Panc1 (cell line): ENCODE measurements around the gene LTA4H.

Experiments
- POLR2AphosphoS5 ChIP-seq: IDR thresholded peaks from 2 replicates; pipeline ENCODE4 v1.6.1; 2012; ENCODE audit warnings: mild to moderate bottlenecking, low read depth, low read length, moderate library complexity
- TF ChIP-seq, protein P1 (sequence below): fragments of 450-650 bp; IDR thresholded peaks from 2 replicates; pipeline ENCODE4 v1.5.1; 2017; ENCODE audit warnings: mild to moderate bottlenecking
- TF ChIP-seq, protein P2 (sequence below), 2 experiments: IDR thresholded peaks; 2 replicates each; pipeline ENCODE4 v1.6.1; 2011 to 2012; ENCODE audit warnings: low read depth in 2 of 2, control low read depth in 1 of 2, low read length in 1 of 2, mild to moderate bottlenecking in 1 of 2, moderate library complexity in 1 of 2; ENCODE audit not compliant: insufficient read depth in 1 of 2

DNA sequence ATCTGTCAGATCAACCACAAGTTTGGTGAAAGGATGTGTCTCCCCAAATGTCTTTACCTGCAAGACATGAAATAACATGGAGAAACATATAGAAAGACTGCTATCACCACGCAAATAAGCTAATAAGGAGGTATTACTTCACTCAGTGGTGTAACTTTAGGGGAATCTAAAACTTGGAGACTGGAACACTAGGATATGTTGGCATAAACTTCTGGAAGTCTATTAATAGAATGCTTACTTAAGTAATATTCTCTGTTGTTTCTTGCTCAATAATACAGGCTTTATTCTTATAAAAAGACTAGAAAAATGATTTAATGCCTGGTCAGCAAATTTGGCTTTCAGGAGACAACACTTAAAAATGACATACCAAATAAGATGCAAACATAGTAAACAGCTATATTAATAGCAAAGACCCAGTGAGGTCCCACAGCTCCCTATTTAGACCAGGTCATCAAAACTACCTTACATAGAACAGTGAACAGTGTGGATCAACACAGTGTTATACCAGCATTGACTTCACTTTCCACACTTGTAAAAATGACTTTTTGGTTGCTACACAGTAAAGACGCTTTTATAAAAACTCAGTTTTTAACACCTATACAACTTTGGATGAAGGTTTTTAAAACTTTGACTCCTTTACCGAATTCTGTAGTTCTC lies 20.3 kb downstream of the LTA4H start:
- TF ChIP-seq, protein P1, sequence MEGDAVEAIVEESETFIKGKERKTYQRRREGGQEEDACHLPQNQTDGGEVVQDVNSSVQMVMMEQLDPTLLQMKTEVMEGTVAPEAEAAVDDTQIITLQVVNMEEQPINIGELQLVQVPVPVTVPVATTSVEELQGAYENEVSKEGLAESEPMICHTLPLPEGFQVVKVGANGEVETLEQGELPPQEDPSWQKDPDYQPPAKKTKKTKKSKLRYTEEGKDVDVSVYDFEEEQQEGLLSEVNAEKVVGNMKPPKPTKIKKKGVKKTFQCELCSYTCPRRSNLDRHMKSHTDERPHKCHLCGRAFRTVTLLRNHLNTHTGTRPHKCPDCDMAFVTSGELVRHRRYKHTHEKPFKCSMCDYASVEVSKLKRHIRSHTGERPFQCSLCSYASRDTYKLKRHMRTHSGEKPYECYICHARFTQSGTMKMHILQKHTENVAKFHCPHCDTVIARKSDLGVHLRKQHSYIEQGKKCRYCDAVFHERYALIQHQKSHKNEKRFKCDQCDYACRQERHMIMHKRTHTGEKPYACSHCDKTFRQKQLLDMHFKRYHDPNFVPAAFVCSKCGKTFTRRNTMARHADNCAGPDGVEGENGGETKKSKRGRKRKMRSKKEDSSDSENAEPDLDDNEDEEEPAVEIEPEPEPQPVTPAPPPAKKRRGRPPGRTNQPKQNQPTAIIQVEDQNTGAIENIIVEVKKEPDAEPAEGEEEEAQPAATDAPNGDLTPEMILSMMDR, result no peak
- no peak for TF ChIP-seq POLR2AphosphoS5
- TF ChIP-seq, protein P2, sequence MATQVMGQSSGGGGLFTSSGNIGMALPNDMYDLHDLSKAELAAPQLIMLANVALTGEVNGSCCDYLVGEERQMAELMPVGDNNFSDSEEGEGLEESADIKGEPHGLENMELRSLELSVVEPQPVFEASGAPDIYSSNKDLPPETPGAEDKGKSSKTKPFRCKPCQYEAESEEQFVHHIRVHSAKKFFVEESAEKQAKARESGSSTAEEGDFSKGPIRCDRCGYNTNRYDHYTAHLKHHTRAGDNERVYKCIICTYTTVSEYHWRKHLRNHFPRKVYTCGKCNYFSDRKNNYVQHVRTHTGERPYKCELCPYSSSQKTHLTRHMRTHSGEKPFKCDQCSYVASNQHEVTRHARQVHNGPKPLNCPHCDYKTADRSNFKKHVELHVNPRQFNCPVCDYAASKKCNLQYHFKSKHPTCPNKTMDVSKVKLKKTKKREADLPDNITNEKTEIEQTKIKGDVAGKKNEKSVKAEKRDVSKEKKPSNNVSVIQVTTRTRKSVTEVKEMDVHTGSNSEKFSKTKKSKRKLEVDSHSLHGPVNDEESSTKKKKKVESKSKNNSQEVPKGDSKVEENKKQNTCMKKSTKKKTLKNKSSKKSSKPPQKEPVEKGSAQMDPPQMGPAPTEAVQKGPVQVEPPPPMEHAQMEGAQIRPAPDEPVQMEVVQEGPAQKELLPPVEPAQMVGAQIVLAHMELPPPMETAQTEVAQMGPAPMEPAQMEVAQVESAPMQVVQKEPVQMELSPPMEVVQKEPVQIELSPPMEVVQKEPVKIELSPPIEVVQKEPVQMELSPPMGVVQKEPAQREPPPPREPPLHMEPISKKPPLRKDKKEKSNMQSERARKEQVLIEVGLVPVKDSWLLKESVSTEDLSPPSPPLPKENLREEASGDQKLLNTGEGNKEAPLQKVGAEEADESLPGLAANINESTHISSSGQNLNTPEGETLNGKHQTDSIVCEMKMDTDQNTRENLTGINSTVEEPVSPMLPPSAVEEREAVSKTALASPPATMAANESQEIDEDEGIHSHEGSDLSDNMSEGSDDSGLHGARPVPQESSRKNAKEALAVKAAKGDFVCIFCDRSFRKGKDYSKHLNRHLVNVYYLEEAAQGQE (IDR thresholded peaks at IDR 0.05; ENCODE audit: insufficient read depth in 1 of 2, low read depth in 2 of 2, low read length in 1 of 2), result no peak
